ENCODE data around the gene ELMO1.
"Not testable (repeated sequence)": the region's sequence is repeated elsewhere in the genome, so short reads cannot be mapped to it uniquely, and the experiment has no call there.

Gene ELMO1

DNA sequence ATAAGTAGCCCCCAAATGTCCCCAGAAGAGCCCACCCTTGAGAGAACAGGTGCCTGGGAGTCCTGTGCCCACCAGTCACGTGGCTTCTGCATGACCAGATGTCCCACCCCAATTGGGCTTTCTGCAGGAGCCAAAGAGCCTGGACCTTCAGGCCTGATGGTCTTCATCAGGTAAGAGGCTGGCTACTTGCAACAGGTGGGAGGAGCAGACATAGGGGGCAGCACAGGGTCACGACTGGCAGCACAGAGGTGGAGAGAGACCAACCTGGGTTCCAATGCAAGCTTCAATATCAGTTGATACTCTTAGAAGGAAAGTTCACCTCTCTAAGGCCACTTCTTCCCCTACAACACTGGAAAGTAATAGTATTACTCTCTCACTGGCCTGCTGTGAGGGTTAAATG lies 288.0 kb downstream of the ELMO1 start:
- no peak for DNase-seq

DNA sequence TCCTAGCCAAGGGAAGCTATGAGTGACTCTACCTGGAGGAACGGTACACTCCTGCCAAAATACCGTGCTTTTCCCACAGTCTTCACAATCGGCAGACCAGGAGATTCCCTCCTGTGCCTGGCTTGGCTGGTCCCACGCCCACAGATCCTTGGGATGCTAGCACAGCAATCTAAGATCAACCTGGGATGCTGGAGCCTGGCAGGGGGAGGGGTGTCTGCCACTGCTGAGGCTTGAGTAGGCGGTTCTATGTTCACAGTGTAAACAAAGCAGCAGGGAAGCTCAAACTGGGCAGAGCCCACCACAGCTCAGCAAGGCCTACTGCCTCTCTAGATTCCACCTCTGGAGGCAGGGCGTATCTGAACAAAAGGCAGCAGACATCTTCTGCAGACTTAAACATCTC lies 295.3 kb downstream of the ELMO1 start:
- DNase-seq: no peak

DNA sequence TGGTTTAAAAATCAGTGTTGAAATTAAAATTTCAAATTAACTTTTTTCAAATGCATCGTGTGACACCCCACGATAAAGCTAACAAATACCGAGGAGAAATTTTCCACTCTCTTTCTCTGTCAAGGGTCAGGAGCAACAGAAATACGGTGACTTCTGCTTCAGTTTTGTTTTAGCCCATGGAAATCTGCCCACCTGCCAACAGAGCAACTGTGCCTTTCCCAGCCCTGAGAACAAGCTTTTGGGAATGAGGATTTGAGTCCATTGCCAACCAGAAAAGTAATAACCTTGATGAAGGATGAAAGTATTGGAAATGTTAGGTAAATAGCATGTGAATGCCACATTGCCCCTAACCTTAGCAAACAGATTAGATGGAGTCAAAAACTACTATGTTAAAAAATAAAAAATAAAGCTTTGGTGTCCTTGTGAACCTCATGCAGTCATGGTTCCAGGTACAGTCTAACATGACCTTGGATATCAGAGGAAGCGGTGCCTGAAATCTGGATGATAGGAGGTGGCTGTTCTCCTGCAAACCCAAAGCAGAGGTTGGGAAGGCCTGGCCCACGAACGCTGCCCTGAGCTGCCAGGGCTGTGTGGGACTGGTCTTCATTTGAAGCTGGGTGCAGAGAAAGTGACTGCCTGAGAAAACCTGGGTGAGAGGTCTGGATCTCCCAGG lies 296.8 kb downstream of the ELMO1 start:
- no peak for DNase-seq

DNA sequence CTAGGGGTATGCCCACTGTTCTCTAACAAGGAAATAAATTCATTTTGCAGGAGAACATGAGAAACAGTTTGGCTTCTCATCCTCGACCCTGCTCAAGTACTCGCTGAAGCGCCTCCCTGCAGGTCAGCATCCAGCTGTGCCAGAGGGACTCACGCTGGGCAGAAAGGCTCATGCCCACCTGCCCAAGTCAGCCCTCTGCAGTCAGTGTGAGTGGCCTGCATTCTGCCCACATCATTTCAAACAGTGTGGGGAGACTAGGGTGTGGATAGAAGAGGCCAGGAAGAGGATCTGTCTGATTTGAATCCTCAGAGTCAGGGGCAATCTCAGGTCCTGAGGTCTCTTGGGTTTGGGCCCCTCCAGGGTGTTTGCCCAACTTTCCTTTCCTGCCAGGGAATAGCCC lies 297.8 kb downstream of the ELMO1 start:
- no peak for DNase-seq

DNA sequence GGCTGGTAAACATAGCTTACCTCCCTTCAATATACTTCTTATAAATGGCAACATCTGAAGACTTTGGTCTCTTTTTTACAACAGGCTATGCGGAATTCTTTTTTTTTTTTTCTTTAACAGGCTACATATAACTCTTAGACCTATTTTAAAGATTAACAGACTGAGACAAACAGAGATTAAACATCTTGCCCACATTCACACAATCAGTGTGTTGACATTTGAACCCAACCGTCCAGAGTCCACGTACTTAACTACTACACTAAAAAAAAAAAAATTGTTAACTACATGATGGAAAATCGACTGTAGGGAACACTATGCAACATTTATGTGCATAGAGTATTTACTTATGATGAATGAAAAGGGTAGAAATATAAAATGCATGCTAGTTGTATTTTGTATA lies 298.5 kb downstream of the ELMO1 start:
- no peak for DNase-seq

DNA sequence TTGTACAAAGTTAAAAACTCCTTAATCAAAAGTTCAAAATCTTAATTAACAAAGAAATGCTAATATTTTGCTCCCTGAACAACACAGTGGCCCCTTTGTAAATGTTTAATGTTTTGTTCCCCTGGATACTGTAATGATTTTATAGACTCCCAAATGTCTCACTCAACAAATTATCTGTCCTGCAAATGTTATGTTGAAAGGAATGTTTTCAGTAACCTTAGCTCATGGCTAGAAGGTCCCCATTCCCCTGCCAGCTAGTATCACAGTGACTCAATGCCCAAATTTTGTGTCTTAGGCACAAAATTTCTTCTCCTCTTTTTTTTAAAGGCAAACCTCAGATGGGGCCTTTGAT lies 298.9 kb downstream of the ELMO1 start:
- DNase-seq: no peak

DNA sequence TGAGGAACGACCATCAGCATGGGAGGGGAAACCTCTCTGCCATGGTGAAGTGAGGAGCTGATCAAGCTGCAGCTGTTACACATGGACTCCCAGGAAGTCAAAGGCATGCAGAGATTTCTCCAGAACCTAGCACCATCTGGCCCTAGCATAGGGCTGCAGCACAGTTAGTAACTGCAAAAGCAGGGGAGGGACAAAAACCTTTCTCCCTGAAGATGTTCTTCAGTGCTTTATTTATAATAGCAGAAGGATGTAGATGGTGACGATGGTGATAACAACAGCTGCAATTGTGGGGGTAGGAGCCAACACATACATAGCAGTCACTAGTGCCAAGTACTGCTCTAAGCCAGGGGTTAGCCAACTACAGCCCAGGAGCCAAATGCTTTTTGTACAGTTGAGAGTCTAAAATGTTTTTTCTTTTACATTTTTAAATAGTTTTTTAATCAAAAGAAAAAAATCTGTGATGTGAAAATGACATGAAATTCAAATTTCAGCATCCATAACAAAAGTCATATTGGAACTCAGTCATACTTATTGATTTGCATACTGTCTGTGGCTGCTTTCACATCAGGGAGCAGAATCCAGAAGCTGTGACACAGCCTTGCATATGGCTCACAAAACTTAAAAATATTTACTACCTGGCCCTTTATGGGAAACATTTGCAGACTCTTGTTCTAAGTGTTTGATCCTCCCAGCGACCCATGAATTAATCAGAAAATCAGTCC lies 299.5 kb downstream of the ELMO1 start:
- no peak for DNase-seq

DNA sequence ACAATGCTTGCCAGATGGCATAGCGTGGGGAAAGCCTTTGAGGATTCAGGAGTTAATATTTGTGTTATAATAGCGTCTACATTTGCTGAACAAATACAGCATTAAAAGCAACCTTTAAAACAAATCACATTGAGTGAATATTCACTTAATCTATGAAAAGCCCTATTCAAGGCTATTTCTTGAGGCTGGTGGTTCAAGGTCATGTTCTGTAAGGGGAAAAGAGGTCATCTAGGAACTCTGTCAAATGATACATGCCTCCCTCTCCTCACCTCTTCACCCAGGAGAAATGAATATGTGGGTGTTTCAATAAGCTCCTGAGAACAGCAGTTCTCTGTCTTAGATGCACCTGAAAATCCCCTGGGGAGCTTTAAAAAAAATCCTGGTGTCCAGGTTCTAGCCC lies 303.0 kb downstream of the ELMO1 start:
- no peak for DNase-seq

DNA sequence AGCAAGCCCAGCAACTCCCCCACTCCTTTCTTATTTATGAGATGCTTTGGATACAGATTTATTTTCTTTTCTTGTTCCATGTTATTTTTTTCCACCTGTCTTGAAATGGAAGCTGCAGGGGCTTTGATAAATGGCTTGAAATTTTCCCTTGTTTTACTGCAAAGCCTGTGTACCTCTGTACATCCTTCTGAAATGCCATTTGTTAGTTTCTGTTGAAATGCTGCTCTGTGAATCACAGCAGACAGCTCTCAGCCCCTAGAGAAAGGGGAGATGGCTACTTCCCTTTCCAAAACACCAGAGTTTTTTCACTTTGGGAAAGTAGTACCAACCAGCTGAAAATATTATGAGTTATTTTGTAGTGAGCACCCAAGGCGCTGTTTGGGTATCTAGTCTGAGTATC lies 304.2 kb downstream of the ELMO1 start:
- DNase-seq: no peak

DNA sequence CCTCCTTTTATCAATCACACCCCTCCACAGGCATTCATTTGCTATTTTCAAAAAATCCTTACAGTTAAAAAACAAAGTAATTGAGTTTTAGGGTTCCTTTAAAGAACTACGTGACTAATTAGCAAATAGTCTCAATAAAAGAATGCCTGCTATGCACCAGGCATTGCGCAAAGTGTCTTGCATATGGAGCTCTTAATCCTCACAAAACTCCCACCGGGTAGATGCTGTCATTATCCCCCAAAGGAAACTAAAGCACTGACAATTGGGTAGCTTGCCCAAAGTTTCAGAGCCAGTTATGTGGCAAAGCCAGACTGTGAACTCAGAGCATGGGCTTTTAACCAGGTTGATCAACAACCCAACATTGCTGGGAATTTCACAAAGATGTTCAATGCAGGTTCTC lies 305.7 kb downstream of the ELMO1 start:
- DNase-seq: no peak

DNA sequence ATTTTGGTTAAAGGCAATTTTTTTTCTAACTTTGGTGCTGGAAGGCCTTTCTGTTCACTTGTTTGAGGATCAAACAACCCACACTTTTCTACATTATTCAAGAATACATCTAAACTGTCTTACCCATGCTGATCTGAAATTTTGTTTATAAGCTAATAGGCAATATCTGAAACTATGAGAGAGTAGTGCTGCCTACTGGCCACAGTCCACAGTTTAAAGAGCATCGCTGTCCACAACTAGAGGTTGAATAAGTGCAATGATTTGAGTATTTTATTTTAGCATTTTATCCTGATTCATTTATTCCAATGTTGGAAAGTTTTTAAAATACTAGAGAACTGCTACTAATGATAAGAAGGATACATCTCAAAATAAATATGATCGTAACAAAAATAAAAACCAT lies 306.9 kb downstream of the ELMO1 start:
- no peak for DNase-seq

DNA sequence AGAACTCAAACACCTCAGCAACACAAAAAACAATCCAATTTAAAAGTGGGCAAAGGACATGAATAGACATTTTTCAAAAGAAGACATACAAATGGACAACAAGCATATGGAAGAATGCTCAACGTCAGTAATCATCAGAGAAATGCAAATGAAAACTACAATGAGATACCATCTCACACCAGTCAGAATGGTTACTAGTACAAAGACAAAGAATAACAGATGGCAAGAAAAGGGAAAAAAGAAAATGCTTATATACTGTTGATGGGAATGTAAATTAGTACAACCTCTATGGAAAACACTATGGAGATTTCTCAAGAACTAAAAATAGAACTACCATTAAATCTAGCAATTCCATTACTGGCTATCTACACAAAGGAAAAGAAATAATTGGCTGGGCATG lies 314.8 kb downstream of the ELMO1 start:
- not testable (repeated sequence) for DNase-seq

DNA sequence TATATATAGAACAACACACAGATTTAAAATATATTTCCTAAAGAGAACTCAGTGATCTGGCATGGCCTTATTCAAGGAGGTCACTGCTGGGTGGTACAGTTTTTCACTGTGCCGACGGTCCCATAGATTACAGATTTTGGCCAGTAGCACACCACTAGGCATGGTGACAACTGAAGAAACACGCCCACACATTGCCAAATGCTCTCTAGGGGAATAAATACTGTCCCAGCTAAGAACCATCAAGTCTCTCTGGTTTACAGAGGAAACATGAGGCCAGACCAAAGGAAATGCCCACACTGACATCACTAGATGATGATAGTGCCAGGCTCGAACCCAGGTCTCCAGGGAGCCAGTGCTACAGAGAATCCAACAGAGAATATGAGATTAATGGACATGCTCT lies 316.8 kb downstream of the ELMO1 start:
- DNase-seq: no peak

DNA sequence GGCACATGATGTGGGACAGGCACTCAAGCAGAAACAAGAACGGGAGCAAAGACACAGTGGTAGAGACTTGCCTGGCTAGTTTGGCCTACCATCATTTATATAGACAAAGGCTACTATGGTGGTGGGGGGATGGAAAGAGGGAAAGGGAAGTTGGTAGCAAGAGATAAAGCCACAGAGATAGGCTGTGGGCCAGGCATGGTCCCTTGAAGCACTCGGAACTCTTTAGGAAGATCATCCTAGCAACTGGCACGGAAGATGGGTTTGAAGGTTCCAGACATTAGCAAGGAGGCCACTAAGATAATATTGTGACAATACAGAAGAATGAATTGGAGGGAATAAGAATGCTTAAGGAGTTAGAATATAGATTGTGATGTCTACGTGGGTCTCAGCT lies 319.6 kb downstream of the ELMO1 start:
- no peak for DNase-seq

DNA sequence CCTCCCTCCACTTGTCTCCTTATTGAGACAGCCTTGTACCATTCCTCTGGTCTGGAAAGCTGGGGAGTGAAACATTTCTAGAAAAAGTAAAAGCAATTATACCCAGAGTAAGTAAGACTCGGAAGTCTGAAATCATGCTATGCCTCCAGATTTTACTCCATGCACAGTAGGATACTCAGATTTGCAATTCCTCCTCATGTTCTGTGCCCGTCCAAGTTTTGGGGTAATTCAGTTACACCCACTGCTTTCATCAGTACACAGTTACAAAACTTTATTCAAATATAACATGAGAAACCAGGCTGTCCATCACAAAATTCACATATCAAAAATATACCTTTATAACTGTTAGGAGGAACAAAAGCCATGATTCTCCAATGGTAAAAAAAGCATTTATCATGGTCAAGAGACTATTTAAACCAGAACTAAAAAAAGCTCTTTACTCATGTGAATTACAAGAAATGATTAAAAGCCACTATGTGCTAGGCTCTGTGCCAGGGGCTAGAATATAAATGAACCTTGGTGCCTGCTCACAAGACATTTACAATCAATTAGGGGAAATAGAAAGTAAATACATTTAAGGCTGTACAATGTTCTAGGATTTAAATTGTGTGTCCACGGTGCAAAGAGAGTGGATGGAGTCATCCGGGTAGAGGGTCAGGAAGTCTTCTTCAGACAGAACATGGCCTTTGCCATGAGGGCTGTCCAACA lies 320.2 kb downstream of the ELMO1 start:
- no peak for DNase-seq

DNA sequence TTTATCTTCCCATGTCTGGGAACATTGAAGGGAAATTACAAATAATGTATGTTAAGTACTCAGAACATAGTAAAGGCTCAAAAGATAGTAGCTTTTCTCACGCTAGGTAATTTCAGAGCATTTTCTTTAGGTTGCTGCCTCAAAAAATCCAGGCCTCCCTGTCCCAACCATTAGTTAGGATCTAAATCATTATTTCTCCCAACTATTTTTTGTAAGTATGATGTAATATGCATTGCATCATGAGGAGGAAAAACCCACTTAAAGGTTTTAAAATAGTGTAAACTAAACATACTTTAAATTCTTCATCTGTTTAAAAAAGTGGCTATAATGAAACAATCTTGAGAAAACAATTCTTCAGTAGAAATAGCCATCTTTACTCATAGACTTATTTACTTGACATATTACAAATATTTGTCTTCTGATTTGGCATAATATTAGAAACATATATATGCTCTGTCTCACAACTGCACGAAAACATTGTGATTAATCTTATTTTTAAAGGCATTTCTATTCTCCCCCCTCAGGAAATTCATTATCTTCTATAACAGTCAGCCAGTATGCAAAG lies 329.3 kb downstream of the ELMO1 start:
- no peak for DNase-seq

DNA sequence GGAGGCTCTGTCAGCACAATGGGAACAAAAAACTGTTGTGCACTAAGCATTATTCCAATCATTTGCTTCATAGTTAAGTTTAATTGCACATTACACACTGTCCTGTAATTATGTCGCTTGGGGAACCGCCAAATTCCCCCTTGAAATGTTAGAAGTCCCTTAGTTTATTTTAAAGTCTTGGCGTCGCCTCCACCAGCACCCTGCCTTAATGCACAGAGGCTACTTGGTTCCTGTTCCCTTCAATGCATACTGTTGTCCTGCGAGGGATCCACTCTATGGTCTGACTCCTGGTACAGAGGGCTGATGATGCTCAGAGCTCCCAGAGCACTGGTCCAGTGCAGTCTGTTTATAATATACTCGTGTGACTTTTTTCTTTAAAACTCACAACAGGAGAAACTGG lies 330.7 kb downstream of the ELMO1 start:
- DNase-seq: no peak

DNA sequence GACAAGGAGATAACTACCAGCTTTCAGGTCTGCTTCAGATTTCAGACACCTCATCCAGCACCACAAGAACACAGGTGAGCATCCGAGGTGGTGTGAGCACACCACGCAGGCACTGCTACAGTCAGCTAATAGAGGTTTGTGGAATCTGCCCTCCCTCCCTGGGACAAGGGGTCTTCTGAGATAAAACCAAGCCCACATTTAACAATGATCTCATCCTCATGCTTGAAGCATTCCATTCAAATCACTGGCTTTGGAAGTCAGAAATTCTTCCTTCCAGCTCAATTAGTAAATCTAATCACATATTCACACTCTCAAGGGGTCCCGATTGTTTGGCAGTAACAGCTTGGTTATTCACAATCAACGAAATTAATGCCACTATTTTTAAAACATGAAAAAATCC lies 331.4 kb downstream of the ELMO1 start:
- DNase-seq: no peak

DNA sequence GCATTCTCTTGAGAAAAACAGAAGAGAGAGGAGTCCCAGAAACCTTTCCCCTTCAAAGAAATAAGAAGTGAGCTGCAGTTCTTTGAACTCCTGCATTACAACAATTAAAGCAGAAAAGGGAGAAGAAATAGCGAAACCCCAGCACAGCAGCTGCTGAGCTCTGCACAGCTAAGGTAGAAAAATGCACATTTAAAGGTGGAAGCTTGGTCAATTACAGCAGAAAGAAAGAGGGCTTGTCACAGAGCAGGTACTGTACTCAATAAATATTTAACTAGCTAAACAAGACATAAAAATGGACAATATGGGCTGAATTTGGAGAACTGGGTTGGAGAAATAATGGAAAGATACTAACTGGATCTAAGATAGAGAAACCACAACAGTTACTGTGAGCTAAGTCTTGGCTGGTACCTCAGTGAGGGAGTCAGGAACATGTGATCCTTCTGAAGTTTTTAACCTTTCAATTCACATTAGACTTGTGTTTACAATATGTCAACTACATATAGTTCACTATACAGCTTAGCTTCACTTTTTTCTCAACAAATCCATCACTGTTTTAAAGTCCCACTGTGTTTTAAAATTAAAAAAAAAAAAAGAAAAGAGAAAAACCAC lies 332.5 kb downstream of the ELMO1 start:
- DNase-seq: no peak

DNA sequence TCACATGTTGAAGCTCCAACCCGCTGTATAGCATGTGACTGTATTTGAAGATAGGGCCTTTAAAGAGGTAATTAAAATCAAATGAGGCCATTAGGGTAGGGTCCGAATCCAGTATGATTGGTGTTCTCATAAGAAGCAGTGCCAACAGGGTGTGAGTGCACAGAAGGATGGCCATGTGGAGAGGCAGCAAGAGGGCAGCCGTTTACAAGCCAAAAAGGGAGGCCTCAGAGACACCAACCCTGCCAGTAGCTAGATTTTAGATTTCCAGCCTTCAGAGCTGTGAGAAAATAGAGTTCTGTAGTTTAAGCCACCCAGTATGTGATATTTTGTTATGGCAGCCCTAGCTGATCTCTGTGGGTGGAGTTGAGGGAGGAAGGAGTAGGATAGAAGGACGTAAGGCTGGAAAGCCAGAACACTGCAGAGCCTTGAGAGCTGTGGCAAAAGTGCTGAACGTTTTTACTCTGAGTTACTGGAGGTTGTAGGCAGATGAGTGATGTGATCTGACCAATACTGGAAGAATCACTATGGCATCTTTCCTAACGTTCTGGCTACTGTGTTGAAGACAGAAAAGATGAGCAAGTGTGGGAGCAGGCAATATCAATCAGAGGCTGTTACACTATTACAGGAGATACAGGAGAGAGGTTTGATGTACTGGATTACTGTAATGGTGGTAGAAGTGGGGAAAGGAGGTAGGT lies 334.9 kb downstream of the ELMO1 start:
- no peak for DNase-seq

DNA sequence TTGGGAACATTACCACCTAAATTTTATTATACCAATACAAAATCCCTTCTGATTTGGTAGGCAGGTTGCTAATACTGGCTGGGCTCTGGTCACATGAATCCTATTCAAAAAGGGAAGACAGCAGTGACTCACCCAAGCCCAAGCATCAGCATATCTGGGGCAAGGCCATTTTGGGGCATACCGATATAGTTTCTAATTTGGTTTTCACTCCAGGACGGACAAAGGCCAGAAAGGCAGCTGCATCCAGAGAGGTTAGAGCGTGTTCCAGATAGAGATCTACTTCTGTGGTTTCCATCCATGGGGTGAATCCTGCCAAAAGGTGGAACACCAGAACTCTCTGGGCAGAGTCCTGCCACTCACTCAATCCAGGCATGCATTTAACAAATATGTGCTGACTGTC lies 335.8 kb downstream of the ELMO1 start:
- DNase-seq: no peak

DNA sequence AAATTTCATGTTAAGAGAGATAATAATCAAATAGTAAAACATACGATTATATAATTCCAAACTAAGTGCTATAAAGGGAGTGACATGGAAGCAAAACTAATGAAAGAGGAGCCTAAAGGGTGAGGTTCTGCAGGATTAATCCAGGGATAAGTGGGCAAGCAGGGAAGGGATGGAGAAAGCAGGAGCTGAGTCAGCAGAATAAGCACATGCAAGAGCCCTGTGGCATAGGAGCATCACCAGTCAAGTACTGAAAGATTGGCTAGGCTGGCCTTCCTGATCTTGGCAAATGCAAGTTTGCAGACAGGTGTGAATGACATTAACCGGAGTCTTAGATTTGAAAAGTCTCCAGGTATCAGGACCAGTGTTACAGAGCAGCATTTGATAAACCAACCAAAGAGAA lies 336.4 kb downstream of the ELMO1 start:
- no peak for DNase-seq

DNA sequence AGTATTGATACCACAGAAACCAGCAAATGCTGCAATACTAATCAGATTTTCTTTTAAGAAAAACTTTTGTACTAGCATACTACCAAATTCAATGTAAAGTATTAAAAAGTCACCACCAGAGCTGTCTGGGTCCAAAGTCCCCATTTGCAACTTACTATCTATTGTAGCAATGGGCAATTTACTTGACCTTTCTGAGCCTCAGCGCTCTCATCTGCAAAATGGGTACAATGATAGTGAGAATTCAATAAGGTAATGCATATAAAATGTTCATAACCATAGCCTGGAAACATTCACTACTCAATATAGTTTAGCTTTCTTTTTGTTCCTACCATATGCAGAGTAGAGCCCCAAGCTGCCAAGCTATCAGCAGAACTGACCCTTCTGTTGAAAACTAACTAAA lies 337.2 kb downstream of the ELMO1 start:
- DNase-seq: no peak

Measured in NCI-H2029 treated with DMSO at 0.1 percent for 48 hours (cell line).